Mammary epithelial cell (primary cell): ENCODE measurements around the gene MAML2.

Experiments
- CTCF ChIP-seq, 2 donors: IDR thresholded peaks in 1 of 2; conservative IDR thresholded peaks in 1 of 2; 2 replicates each; pipeline ENCODE4 v1.5.1; 2011 to 2012; ENCODE audit warnings: inconsistent platforms in 2 of 2, low read length in 2 of 2, mild to moderate bottlenecking in 2 of 2, control low read depth in 1 of 2, low read depth in 1 of 2; ENCODE audit not compliant: insufficient read depth in 1 of 2; ENCODE audit errors: extremely low read depth in 1 of 2
- EZH2 ChIP-seq: IDR thresholded peaks from 2 replicates; pipeline ENCODE4 v1.6.1; 2012; ENCODE audit warnings: low read length, inconsistent platforms, borderline replicate concordance

DNA sequence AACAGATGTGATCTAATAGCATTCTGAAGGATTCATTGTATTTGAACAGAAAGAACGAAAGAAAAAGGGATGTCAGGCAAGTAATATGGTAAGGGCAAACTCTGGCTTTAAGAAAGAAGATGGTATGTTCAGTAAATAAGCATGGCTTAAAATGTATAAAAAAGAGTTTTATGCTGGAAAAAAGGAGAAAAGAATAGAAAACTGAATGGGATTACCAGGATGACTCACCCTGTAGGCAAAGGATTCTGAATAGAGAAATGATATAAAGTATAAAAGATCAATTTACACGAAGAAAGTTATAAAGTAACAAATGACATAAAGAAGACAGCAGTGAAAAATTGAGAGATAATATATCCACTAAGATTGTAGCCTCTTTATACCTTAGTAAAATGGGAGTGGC lies 42.2 kb upstream of the MAML2 start:
- TF ChIP-seq CTCF (conservative IDR thresholded peaks at IDR 0.05 in 1 of 2, IDR thresholded peaks at IDR 0.05 in 1 of 2; ENCODE audit: extremely low read depth in 1 of 2, insufficient read depth in 1 of 2, low read depth in 1 of 2, low read length in 2 of 2): no peak
- TF ChIP-seq EZH2: no peak
